ENCODE measurements around the gene SCNM1. TPM values are rescaled to one million over a fixed set of nuclear protein-coding genes. Genes with fewer than 3 reads are reported as not detected.

Gene SCNM1
- total RNA-seq, 1 donor from 2014 or later, result 64.3 TPM

- Mint-ChIP-seq H3K36me3 (ENCODE audit: low read depth, unreplicated experiment) (peaks cover 7% of the 10 kb centered on the region), H3K4me3 (ENCODE audit: unreplicated experiment) (peak overlapping the region; percentile 40), H3K27me3 (ENCODE audit: low read depth, unreplicated experiment) (peaks cover 23% of the 10 kb centered on the region), H3K27ac (ENCODE audit: unreplicated experiment) (no peak overlapping the region), H3K9me3 (ENCODE audit: unreplicated experiment) (no peaks in the 10 kb centered on the region), H3K4me1 (ENCODE audit: low read depth, unreplicated experiment) (peaks cover 16% of the 10 kb centered on the region)
- Histone ChIP-seq H3K36me3 (ENCODE audit: insufficient read depth, low read length) (no peaks in the 10 kb centered on the region), H2AFZ (ENCODE audit: low read depth, low read length) (no peak overlapping the region), H3K4me3 (ENCODE audit: insufficient read depth, low read depth, low read length) (no peak overlapping the region), H3K9me3 (ENCODE audit: insufficient read depth, low read depth, low read length) (no peaks in the 10 kb centered on the region), H3K27ac (ENCODE audit: low read depth, low read length) (no peak overlapping the region), H3K4me2 (ENCODE audit: low read length) (peak overlapping the region; percentile 84), H3K79me2 (ENCODE audit: insufficient read depth, low read length) (no peaks in the 10 kb centered on the region), H4K20me1 (ENCODE audit: insufficient read depth, low read length) (peaks cover 12% of the 10 kb centered on the region), H3K27me3 (ENCODE audit: insufficient read depth, low read length) (peaks cover 2% of the 10 kb centered on the region), H3K4me1 (ENCODE audit: insufficient read depth, low read length) (peaks cover 14% of the 10 kb centered on the region), H3K9ac (ENCODE audit: low read length) (no peak overlapping the region)
- no peak for FAIRE-seq
- DNase-seq (ENCODE audit: low read depth), result no peak
- TF ChIP-seq, protein P1, sequence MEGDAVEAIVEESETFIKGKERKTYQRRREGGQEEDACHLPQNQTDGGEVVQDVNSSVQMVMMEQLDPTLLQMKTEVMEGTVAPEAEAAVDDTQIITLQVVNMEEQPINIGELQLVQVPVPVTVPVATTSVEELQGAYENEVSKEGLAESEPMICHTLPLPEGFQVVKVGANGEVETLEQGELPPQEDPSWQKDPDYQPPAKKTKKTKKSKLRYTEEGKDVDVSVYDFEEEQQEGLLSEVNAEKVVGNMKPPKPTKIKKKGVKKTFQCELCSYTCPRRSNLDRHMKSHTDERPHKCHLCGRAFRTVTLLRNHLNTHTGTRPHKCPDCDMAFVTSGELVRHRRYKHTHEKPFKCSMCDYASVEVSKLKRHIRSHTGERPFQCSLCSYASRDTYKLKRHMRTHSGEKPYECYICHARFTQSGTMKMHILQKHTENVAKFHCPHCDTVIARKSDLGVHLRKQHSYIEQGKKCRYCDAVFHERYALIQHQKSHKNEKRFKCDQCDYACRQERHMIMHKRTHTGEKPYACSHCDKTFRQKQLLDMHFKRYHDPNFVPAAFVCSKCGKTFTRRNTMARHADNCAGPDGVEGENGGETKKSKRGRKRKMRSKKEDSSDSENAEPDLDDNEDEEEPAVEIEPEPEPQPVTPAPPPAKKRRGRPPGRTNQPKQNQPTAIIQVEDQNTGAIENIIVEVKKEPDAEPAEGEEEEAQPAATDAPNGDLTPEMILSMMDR (IDR thresholded peaks at IDR 0.05; ENCODE audit: insufficient read depth, low read depth, low read length), result no peak
- TF ChIP-seq EZH2 (IDR thresholded peaks at IDR 0.05; ENCODE audit: insufficient read depth, low read length), result no peak
Observed at GRCh38 chr1:151144474-151145303, 21.3 kb upstream of the SCNM1 start.

DNA sequence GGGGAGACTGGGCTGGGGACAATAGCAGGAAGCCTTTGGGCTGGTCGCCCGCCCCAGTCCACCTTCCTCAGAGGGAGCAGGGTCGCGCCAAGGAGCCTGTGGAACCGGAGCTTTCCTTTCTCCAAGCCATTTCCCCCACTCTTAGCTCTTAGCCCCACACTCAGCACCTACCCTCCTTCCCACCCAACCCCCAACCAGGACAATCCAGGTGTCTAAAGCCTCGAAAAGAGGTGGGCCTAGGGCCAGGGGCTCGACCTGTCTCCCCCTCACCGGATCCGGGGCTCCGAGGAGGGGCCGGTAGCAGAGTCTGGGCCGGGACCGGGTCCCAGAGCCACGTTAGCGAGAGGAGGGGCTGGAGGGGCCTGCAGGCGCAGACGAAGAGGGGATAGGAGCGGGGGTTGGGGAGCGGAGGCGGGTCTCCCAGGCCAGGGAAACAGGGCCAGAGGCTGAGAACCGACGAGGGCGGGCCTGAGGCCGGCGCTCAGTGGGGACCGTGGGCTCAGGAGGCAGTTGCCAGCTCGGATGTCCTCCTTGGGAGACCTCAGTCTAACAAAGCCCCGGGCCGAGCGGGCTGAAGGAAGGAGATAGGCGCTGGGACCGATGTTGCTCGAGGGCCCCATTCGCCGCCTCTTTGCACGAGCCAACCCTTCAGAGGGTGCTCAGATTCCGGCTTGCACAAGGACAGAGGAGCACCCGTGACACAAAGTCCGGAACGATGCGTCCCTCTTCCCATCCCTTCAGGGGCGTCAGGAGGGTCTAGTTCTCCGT lies 20.5 kb upstream of the SCNM1 start:
- H3K36me3 ChIP-seq (ENCODE audit: insufficient read depth, low read length), result no peaks in the 10 kb centered on the region
- H2AFZ ChIP-seq (ENCODE audit: low read depth, low read length), result peak overlapping the region; percentile 82
- no peaks in the 10 kb centered on the region for H3K9me3 ChIP-seq (ENCODE audit: insufficient read depth, low read depth, low read length)
- Mint-ChIP-seq H3K9me3 (ENCODE audit: unreplicated experiment) (no peaks in the 10 kb centered on the region), H3K27ac (ENCODE audit: unreplicated experiment) (no peak overlapping the region), H3K4me3 (ENCODE audit: unreplicated experiment) (peak overlapping the region; percentile 91), H3K36me3 (ENCODE audit: low read depth, unreplicated experiment) (peaks cover 5% of the 10 kb centered on the region), H3K4me1 (ENCODE audit: low read depth, unreplicated experiment) (peaks cover 16% of the 10 kb centered on the region), H3K27me3 (ENCODE audit: low read depth, unreplicated experiment) (peaks cover 18% of the 10 kb centered on the region)
- peak overlapping the region; percentile 71 for H3K4me3 ChIP-seq (ENCODE audit: insufficient read depth, low read depth, low read length)
- H3K4me2 ChIP-seq (ENCODE audit: low read length), result peak overlapping the region; percentile 84
- peaks cover 12% of the 10 kb centered on the region for H4K20me1 ChIP-seq (ENCODE audit: insufficient read depth, low read length)
- H3K9ac ChIP-seq (ENCODE audit: low read length), result peak overlapping the region; percentile 81
- TF ChIP-seq EZH2 (IDR thresholded peaks at IDR 0.05; ENCODE audit: insufficient read depth, low read length), result peak; percentile 35
- TF ChIP-seq, protein P1 (IDR thresholded peaks at IDR 0.05; ENCODE audit: insufficient read depth, low read depth, low read length), result no peak
- DNase-seq (ENCODE audit: low read depth) (no peak), FAIRE-seq (no peak)
- no peak overlapping the region for H3K27ac ChIP-seq (ENCODE audit: low read depth, low read length)
- H3K4me1 ChIP-seq (ENCODE audit: insufficient read depth, low read length), result peaks cover 14% of the 10 kb centered on the region
- H3K79me2 ChIP-seq (ENCODE audit: insufficient read depth, low read length), result no peaks in the 10 kb centered on the region
- peaks cover 2% of the 10 kb centered on the region for H3K27me3 ChIP-seq (ENCODE audit: insufficient read depth, low read length)
